H1 (cell line): Measurements from ENCODE around the gene OXSM. TPM values are rescaled to one million over a fixed set of nuclear protein-coding genes. Genes with fewer than 3 reads are reported as not detected.

Experiments
- ASH2L ChIP-seq: fragments of 200-600, 300-600 bp; sonication (generic); IDR thresholded peaks from one replicate; pipeline ENCODE4 v1.7.1; 2017; ENCODE audit warnings: low read length
- BRCA1 ChIP-seq: IDR thresholded peaks from 2 replicates; pipeline ENCODE4 v1.6.1; 2012; ENCODE audit warnings: low read depth, low read length, improper control_type of control experiment
- CEBPB ChIP-seq: IDR thresholded peaks from 2 replicates; pipeline ENCODE4 v1.6.1; 2012; ENCODE audit warnings: low read depth, low read length
- CHD2 ChIP-seq: IDR thresholded peaks from 2 replicates; pipeline ENCODE4 v1.6.1; 2012; ENCODE audit warnings: low read length, improper control_type of control experiment
- CREB1 ChIP-seq: IDR thresholded peaks from 2 replicates; pipeline ENCODE4 v1.6.1; 2012; ENCODE audit warnings: inconsistent platforms
- CTBP2 ChIP-seq: IDR thresholded peaks from 2 replicates; pipeline ENCODE4 v1.7.0; 2011; ENCODE audit warnings: borderline replicate concordance, mild to moderate bottlenecking, moderate library complexity, mixed read lengths, low read length; ENCODE audit not compliant: insufficient read depth, insufficient read length
- EGR1 ChIP-seq: IDR thresholded peaks from 2 replicates; pipeline ENCODE4 v1.6.1; 2011; ENCODE audit warnings: low read depth, low read length, borderline replicate concordance
- EP300 ChIP-seq, 2 experiments: IDR thresholded peaks; 1 replicate in 1 of 2; 2 replicates in 1 of 2; pipeline ENCODE4 v1.6.1; 2011 to 2012; ENCODE audit warnings: low read depth in 2 of 2, low read length in 2 of 2, mild to moderate bottlenecking in 2 of 2, borderline replicate concordance in 1 of 2, inconsistent platforms in 1 of 2, moderate library complexity in 1 of 2
- GABPA ChIP-seq: IDR thresholded peaks from 2 replicates; pipeline ENCODE4 v1.6.1; 2011; ENCODE audit warnings: mild to moderate bottlenecking, low read length, moderate library complexity, borderline replicate concordance; ENCODE audit not compliant: insufficient read depth
- KDM4A ChIP-seq: IDR thresholded peaks from one replicate; pipeline ENCODE4 v1.7.1; 2012; ENCODE audit warnings: low read depth, mild to moderate bottlenecking, moderate library complexity, low read length, inconsistent platforms; ENCODE audit not compliant: severe bottlenecking
- NANOG ChIP-seq: IDR thresholded peaks from 2 replicates; pipeline ENCODE4 v1.6.1; 2011; ENCODE audit warnings: low read length, low read depth, mild to moderate bottlenecking, inconsistent platforms; ENCODE audit not compliant: insufficient read depth, poor library complexity, severe bottlenecking
- POLR2A ChIP-seq, 2 experiments: IDR thresholded peaks; 1 replicate in 1 of 2; 2 replicates in 1 of 2; pipeline ENCODE4 v1.6.1; 2011; ENCODE audit warnings: low read depth in 2 of 2, low read length in 2 of 2, mild to moderate bottlenecking in 2 of 2; ENCODE audit errors: control extremely low read depth in 1 of 2
- POLR2AphosphoS5 ChIP-seq: IDR thresholded peaks from 2 replicates; pipeline ENCODE4 v1.6.1; 2011; ENCODE audit warnings: low read depth, low read length
- POU5F1 ChIP-seq: IDR thresholded peaks from 2 replicates; pipeline ENCODE4 v1.6.1; 2011; ENCODE audit warnings: low read depth, mild to moderate bottlenecking, low read length, moderate library complexity
- SAP30 ChIP-seq: fragments of 300-600 bp; sonication (generic); IDR thresholded peaks from 2 replicates; pipeline ENCODE4 v1.7.1; 2012; ENCODE audit warnings: low read length, moderate library complexity, mild to moderate bottlenecking, inconsistent platforms; ENCODE audit not compliant: insufficient read depth, insufficient replicate concordance
- SIX5 ChIP-seq: IDR thresholded peaks from 2 replicates; pipeline ENCODE4 v1.6.1; 2011; ENCODE audit warnings: mild to moderate bottlenecking, low read depth, low read length
- SP2 ChIP-seq: IDR thresholded peaks from 2 replicates; pipeline ENCODE4 v1.6.1; 2012; ENCODE audit warnings: mild to moderate bottlenecking, low read length, inconsistent platforms
- SRF ChIP-seq: IDR thresholded peaks from 2 replicates; pipeline ENCODE4 v1.6.1; 2011; ENCODE audit warnings: mild to moderate bottlenecking, low read depth, low read length, moderate library complexity
- TAF1 ChIP-seq: IDR thresholded peaks from 2 replicates; pipeline ENCODE4 v1.6.1; 2011; ENCODE audit warnings: mild to moderate bottlenecking, low read depth, low read length
- TAF7 ChIP-seq: optimal IDR thresholded peaks from 2 replicates; pipeline ENCODE3; 2011; ENCODE audit warnings: low read depth, mild to moderate bottlenecking, inconsistent platforms, low read length, moderate library complexity, borderline replicate concordance
- TBP ChIP-seq: IDR thresholded peaks from 2 replicates; pipeline ENCODE4 v1.6.1; 2011; ENCODE audit warnings: low read depth, low read length, improper control_type of control experiment
- polyA plus RNA-seq, 7 experiments: library from polyadenylated mRNA; depleted of rRNA in 3 of 7; stranded (reverse) in 5 of 7; unstranded in 2 of 7; fragments of >200 nt in 5 of 7; fragments of 200-250 nt in 2 of 7; gene quantifications; 1 replicate in 5 of 7; 2 replicates in 1 of 7; 4 replicates in 1 of 7; pipeline versions ENCODE4 v1.2.1 to v1.2.3, GENCODE V29; 2011 to 2013; ENCODE audit warnings: missing spikeins in 2 of 7, mixed read lengths in 2 of 7
- total RNA-seq: library from RNA; stranded (reverse); fragmentation: NEBNext Ultra II Directional; extraction: Animal tissue kit (Norgen Biotek cat#: 25700); gene quantifications from 2 replicates; pipeline ENCODE4 v1.2.1, GENCODE V29; 2021
- TF ChIP-seq, protein P1 (sequence below), 3 experiments: IDR thresholded peaks; 1 replicate in 2 of 3; 2 replicates in 1 of 3; pipeline versions ENCODE4 v1.5.1 to v1.6.1; 2011; ENCODE audit warnings: low read length in 3 of 3, mild to moderate bottlenecking in 3 of 3, inconsistent platforms in 2 of 3, low read depth in 1 of 3, moderate library complexity in 1 of 3; ENCODE audit not compliant: insufficient read depth in 1 of 3; ENCODE audit errors: control extremely low read depth in 1 of 3
- TF ChIP-seq, protein P2 (sequence below): IDR thresholded peaks from 2 replicates; pipeline ENCODE4 v1.6.1; 2011; ENCODE audit warnings: low read depth, mild to moderate bottlenecking, low read length; ENCODE audit not compliant: insufficient read depth

The OXSM gene
- total and polyA plus RNA-seq, 2 of the 8 experiments (the other 6 are each of a cell fraction or from before 2014, with no cell fraction given) = 1.3 to 2.2 TPM

DNA sequence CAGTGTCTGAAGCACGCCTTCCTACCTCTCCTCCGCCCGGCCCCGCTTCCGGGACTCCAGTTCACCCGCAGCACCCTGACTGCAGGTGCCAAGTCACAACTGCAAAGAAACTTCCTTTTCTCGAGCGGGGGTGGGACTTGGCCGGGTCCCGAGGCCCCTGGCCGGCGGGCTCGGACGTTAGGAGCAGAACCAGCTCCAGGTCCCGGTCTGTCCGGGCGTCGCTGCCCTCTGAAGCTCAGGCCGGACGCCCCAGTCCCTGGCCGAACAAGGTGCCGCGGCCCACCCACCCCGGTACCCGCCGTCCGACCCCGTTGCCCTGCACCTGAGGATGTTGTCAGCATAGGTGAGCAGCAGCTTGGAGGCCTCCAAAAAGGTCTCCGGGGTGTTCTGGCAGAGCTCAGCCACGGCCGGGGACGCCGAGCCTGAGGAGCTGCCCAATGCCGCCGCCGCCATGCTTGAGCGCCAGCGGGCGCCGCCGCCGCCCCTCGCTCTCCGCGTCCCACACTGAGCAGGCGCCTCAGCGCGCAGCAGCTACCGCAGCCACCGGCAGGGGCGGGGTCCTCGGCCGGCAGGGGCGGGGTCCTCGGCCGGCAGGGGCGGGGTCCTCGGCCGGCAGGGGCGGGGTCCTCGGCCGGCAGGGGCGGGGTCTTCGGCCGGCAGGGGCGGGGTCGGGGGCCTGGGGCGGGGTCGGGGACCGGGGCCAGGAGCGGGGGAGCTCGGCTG, 6.8 kb upstream of the OXSM start, which contains the start of gene NGLY1 (continued):
- TF ChIP-seq GABPA (no peak), SAP30 (no peak), CEBPB (no peak), KDM4A (peak; percentile 90), ASH2L (peak; percentile 70), CTBP2 (no peak), CHD2 (no peak), CREB1 (no peak; the same call in 1 of the 2 replicates), TBP (peak; percentile 82), POLR2AphosphoS5 (peak; percentile 76), POU5F1 (no peak), TAF7 (peak; percentile 90), SIX5 (no peak), NANOG (no peak), EP300 (IDR thresholded peaks at IDR 0.05; ENCODE audit: borderline replicate concordance in 1 of 2, low read depth in 2 of 2, low read length in 2 of 2) (no peak), SRF (no peak), EGR1 (no peak), TAF1 (peak; percentile 96), BRCA1 (no peak), POLR2A (IDR thresholded peaks at IDR 0.05; ENCODE audit: control extremely low read depth in 1 of 2, low read depth in 2 of 2, low read length in 2 of 2) (peak; percentile 90 to 93), SP2 (no peak)
- TF ChIP-seq, protein P1, sequence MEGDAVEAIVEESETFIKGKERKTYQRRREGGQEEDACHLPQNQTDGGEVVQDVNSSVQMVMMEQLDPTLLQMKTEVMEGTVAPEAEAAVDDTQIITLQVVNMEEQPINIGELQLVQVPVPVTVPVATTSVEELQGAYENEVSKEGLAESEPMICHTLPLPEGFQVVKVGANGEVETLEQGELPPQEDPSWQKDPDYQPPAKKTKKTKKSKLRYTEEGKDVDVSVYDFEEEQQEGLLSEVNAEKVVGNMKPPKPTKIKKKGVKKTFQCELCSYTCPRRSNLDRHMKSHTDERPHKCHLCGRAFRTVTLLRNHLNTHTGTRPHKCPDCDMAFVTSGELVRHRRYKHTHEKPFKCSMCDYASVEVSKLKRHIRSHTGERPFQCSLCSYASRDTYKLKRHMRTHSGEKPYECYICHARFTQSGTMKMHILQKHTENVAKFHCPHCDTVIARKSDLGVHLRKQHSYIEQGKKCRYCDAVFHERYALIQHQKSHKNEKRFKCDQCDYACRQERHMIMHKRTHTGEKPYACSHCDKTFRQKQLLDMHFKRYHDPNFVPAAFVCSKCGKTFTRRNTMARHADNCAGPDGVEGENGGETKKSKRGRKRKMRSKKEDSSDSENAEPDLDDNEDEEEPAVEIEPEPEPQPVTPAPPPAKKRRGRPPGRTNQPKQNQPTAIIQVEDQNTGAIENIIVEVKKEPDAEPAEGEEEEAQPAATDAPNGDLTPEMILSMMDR (IDR thresholded peaks at IDR 0.05; ENCODE audit: control extremely low read depth in 1 of 3, insufficient read depth in 1 of 3, low read depth in 1 of 3, low read length in 3 of 3) = no peak
- TF ChIP-seq, protein P2, sequence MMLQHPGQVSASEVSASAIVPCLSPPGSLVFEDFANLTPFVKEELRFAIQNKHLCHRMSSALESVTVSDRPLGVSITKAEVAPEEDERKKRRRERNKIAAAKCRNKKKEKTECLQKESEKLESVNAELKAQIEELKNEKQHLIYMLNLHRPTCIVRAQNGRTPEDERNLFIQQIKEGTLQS = no peak
